Astrocyte of the cerebellum (primary cell): ENCODE measurements around the gene FAM98C.

Experiments used
- DNase-seq: peaks from one replicate; pipeline ENCODE4 v3.0.0-alpha.2; 2011; ENCODE audit warnings: low read depth
- H3K4me3 ChIP-seq: 2 replicates; pipeline ENCODE4 v1.5.1; 2011; ENCODE audit warnings: mild to moderate bottlenecking, low read depth, low read length, moderate library complexity
- CTCF ChIP-seq: IDR thresholded peaks from 2 replicates; pipeline ENCODE4 v1.5.1; 2012; ENCODE audit warnings: low read length, low read depth, moderate library complexity, mild to moderate bottlenecking; ENCODE audit errors: missing control alignments
- in situ Hi-C: cut with HindIII; loops from 2 replicates; pipeline ENCODE4 v1.10.0; 2017; ENCODE audit warnings: low sequenced_read_pairs

The FAM98C gene

DNA sequence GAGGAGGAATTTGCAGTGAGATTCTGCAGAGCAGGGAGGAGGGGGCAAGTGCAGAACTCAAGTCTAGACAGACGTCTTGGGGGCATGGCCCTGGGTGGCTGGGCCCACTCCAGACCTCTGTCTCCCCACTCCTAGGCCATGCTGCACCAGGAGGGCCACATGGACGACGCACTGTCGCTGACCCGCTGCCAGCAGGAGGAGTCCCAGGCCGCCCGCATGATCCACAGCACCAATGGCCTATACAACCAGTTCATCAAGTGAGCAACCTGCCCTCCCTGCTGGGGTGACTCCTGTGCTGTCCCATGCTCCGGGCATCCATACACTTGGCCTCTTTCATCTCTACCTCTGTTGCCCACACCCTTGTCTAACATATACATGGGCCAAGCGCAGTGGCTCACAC, 48.7 kb downstream of the FAM98C start:
- no peak overlapping the region for H3K4me3 ChIP-seq
- TF ChIP-seq CTCF = no peak
- no peak for DNase-seq
- in situ Hi-C loops = loop anchor here (5.0 to 10.0 kb wide), 2 partner anchors 73 to 96 kb away; no protein-coding TSS in a partner anchor

DNA sequence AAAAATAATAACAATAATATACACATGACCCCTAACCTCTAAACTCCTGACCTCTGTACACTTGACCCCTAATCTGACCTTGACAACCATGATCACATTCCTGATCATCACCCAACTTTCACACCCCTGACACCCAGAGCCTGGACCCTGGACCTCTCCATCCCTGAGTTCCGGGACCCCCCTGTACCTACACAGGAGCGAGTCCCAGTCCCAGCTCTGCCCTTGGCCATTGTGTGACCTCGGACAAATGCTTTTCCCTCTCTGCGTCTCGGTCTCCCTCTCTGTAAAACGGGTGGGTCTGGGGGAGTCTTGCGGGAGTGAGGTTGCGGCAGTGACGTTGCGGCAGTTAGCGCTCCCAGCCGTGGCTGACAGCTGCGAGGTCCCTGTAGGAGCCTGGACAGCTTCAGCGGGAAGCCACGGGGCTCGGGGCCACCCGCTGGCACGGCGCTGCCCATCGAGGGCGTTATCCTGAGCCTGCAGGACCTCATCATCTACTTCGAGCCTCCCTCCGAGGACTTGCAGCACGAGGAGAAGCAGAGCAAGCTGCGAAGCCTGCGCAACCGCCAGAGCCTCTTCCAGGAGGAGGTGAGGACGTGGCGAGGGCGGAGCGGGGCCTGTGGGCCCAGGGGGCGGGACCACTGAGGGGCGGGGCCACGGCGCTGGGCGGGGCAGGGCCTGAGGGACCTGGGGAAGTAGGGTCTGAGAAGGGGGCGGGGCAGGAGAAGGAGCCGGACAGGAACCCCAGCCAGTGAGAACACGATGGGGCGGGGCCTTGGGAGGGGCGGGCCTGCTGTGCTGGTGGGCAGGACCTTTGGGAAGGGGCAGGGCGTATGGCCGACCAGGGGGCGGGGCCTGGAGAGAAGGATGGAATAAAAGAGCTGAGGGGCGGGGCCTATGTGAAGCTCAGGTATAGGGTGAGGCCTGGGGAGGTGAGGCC, 49.8 kb downstream of the FAM98C start:
- no peak for DNase-seq
- in situ Hi-C loops = loop anchor here (5.0 to 10.0 kb wide), 2 partner anchors 72 to 95 kb away; no protein-coding TSS in a partner anchor
- H3K4me3 ChIP-seq = no peak overlapping the region
- TF ChIP-seq CTCF = no peak

- in situ Hi-C loops = loop anchor here (5.0 to 10.0 kb wide), 2 partner anchors 71 to 94 kb away; no protein-coding TSS in a partner anchor
These were observed 50.7 kb downstream of the FAM98C start for GRCh38 chr19:38453596-38453995.

GRCh38 chr19:38455031-38455430, 52.1 kb downstream of the FAM98C start:
- in situ Hi-C loops = loop anchor here (10.0 kb wide), 1 partner anchor 70 kb away; no protein-coding TSS in a partner anchor
- H3K4me3 ChIP-seq = no peak overlapping the region
- DNase-seq = no peak
- TF ChIP-seq CTCF = no peak

More at GRCh38 chr19:38453596-38453995, 50.7 kb downstream of the FAM98C start:
- H3K4me3 ChIP-seq = no peak overlapping the region
- no peak for DNase-seq
- TF ChIP-seq CTCF = no peak

DNA sequence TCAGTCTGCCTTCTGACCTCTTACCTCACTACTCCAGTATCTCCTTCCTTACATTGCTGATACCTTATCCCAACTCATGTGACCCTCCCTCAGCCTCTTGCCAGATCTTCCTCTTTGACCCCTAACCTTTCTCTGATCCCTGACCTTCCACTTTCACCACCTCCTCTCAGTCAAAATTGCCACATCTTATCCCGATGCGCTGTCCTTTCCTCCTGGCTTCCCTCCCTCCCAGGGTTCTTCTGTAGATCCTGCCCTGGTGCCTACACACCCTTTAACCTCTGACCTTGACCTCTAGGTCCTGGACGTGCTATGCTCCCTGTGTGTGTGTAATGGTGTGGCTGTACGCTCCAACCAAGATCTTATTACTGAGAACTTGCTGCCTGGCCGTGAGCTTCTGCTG, 54.3 kb downstream of the FAM98C start:
- no peak for TF ChIP-seq CTCF
- H3K4me3 ChIP-seq = no peak overlapping the region
- no peak for DNase-seq
- in situ Hi-C loops = loop anchor here (10.0 kb wide), 1 partner anchor 68 kb away; no protein-coding TSS in a partner anchor

- no peak for DNase-seq
- in situ Hi-C loops = loop anchor here (10.0 kb wide), 1 partner anchor 67 kb away; no protein-coding TSS in a partner anchor
These were observed 55.0 kb downstream of the FAM98C start for GRCh38 chr19:38457690-38458405.

More at GRCh38 chr19:38457690-38458405, 55.0 kb downstream of the FAM98C start:
- H3K4me3 ChIP-seq = no peak overlapping the region
- no peak for TF ChIP-seq CTCF
